GM18511 (cell line): ENCODE results near the gene FXYD5.
"Not testable (repeated sequence)": the region's sequence is repeated elsewhere in the genome, so short reads cannot be mapped to it uniquely, and the experiment has no call there.

Experiments used
- ATAC-seq: cut with Tn5 transposase; IDR thresholded peaks from one replicate; pipeline ENCODE4 v1.9.1; 2021; ENCODE audit warnings: mild to moderate bottlenecking, moderate library complexity; ENCODE audit not compliant: unreplicated experiment

The FXYD5 gene

GRCh38 chr19:35176181-35176570, 21.6 kb downstream of the FXYD5 start:
- ATAC-seq, result no peak

GRCh38 chr19:35177377-35178274, 23.1 kb downstream of the FXYD5 start:
- no peak for ATAC-seq

DNA sequence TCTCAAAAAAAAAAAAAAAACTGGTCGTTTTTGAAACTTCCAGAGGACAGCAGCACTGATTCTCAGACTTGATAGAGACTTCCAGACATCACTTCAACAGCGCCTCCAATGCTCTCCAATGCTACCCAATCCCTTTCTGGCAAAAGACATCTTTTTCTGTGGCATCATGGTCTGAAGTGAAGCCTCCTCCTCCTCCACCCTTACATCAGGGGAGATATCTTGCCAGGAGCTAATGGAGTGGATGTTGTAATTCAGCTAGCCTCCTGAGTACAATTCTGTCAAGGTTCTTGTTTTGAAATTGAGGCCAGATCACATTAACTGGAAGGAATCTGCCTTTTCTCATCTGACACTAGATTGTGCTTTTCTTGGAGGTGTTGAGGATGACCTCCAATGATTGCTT, 24.2 kb downstream of the FXYD5 start:
- no peak for ATAC-seq

DNA sequence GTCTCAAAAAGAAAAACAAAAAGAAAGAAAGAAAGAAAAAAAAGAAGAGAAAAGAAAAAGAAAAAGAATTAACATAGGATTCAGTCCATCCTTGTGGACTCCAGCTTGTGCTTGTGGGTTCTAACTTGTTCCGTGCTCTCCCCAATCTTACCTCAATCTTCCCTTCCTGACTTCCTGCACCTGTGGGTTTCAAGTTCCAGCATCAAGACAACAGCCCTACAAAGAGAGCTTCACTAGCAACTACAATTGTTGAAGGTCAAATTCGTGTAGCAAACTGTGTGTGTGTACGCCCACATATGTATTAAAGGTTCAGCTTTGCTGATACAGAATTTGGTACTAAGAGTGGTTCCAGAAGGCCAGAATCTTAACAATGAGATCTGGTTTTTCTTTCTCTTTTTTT, 25.3 kb downstream of the FXYD5 start:
- no peak for ATAC-seq

DNA sequence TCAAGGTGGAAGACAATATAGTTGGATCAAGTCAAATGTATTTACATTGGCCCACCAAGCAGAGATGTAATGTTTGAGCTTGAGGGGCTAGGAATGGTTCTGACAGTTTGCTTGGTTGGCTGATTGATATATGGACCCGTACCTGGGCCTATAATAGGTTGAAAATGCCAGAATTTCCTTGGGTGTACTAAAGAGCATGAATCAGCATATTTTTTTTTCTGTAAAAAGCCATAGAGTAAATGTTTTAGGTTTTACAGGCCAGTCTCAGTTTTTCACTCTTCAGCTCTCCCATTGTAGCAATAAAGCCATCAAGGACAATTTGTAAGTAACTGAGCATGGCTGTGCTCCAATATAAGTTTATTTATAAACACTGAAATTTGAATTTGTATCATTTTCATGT, 26.9 kb downstream of the FXYD5 start:
- ATAC-seq, result no peak

DNA sequence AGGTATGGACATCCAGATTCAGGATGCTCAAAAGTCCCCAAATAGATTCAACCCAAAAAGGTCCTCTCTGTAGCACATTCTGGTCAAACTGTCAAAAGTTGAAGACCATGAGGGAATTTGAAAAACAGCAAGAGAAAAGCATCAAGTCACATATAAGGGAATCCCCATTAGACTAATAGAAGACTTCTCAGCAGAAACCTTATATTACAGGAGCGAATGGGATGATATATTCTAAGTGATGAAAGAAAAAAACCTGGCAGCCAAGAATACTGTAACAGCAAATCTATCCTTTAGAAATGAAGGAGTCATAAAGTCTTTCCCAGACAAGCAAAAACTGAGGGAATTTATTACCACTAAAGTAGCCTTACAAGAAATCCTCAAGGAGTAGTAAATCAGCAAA, 29.7 kb downstream of the FXYD5 start:
- ATAC-seq, result no peak

GRCh38 chr19:35184884-35185283, 30.3 kb downstream of the FXYD5 start:
- no peak for ATAC-seq

GRCh38 chr19:35194012-35194984, 39.8 kb downstream of the FXYD5 start:
- ATAC-seq, result no peak

- ATAC-seq, result no peak
These were observed 41.3 kb downstream of the FXYD5 start for GRCh38 chr19:35195830-35196229.

GRCh38 chr19:35196861-35197260, 42.3 kb downstream of the FXYD5 start:
- not testable (repeated sequence) for ATAC-seq

GRCh38 chr19:35199481-35199880, 44.9 kb downstream of the FXYD5 start:
- ATAC-seq, result no peak

DNA sequence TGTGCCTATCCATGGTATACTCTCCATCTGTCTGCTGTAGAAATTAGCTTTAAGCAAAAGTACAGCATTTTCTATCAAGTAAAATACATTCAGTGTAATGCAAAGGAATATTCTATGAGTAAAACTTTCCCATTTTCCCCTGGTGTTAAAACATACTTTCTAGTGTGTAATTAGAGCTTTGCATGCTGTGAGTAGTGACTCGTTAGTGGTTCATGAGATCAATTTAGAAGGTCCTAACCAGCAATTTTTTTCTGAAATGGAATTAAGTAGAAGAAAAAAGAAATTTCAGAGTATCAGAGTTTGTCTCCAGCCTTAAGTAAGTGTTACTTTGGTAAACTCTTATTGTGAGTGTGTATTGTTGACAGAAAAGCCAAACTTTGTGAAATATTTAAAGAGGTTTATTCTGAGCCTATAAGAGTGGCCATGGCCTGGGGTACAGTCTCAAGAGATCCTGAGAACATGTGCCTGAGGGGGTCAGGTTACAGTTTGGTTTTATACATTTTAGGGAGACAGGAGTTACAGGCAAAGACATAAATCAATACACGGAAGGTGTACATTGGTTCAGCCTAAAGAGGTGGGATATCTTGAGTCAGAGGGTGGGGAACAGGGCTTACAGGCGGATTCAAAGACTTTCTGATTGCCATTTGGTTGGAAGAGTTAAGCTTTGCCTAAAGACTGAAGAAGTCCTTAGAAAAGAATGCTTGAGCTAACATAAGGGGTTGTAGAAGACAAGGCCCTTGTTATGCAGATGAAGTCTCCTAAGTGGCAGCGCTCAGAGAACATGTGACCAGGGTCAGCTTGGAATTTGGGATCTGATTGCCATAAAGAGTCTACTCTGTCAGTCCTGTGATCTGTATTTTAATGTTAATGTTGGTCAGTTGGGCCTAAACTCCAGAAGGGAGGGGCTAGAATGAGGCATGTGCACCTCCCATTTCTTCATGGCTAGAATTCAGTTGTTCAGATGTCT, 48.5 kb downstream of the FXYD5 start:
- ATAC-seq, result no peak

- peak; percentile 74 for ATAC-seq
These were observed 50.5 kb downstream of the FXYD5 start for GRCh38 chr19:35204799-35205732.

GRCh38 chr19:35205733-35206323, 51.3 kb downstream of the FXYD5 start:
- peak; percentile 36 for ATAC-seq

GRCh38 chr19:35206379-35206778, 51.8 kb downstream of the FXYD5 start:
- no peak for ATAC-seq

DNA sequence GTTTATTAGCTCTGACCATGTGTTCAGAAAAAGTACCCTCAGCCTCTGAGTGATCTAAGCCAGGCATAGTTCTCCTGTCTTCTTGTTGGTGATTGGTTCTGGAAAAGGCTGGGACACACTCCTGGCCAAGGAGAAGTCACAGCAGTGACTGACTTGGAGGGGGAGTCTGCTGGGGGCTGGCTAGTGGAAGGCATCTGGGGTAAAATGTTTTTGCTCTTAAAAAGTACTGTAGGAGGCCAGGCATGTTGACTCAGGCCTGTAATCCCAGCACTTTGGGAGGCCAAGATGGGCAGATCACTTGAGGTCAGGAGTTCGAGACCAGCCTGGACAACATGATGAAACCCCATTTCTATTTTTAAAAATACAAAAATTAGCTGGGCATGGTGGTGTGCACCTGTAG, 52.3 kb downstream of the FXYD5 start:
- no peak for ATAC-seq

- ATAC-seq, result no peak
These were observed 52.9 kb downstream of the FXYD5 start for GRCh38 chr19:35207391-35207871.

DNA sequence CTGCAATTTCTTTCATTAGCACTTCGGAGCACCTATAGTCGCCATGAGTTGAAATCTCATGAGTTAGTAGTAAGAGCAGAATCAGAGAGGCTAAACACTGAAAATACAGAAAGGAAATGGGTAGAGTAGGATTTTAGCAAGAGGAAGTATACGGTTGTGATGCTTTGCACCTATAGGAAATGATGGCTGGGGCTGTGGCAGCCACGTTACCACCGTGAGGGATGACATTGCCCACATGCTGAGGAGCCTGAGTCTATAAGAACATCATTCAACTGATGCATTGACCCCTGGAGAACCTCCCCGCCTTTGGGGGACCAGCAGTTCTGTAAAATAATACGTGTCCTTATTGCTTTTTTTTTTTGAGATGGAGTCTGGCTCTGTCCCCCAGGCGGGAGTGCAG, 53.6 kb downstream of the FXYD5 start:
- no peak for ATAC-seq

DNA sequence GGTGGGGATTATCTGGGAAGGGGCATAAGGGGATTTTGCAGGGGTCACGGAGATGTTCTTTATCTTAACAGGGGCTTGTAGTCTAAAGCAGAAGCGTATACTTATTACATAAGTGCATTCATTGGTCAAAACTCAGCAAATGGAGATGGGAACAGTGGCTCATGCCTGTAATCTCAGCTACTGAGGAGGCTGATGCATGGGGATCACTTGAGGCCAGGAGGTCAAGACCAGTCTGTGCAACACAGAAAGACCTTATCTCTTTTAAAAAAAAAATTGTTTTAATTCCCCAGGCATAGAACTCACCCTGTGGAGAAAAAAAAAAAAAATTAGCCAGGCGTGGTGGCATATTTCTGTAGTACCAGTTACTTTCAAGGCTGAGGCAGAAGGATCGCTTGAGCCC, 55.1 kb downstream of the FXYD5 start:
- no peak for ATAC-seq
